HG03457 (cell line): ENCODE data around the gene RTL3.

Source experiments
- ATAC-seq: cut with Tn5 transposase; IDR thresholded peaks from one replicate; pipeline ENCODE4 v1.9.1; 2021; ENCODE audit warnings: moderate number of reproducible peaks; ENCODE audit not compliant: unreplicated experiment

The RTL3 gene

DNA sequence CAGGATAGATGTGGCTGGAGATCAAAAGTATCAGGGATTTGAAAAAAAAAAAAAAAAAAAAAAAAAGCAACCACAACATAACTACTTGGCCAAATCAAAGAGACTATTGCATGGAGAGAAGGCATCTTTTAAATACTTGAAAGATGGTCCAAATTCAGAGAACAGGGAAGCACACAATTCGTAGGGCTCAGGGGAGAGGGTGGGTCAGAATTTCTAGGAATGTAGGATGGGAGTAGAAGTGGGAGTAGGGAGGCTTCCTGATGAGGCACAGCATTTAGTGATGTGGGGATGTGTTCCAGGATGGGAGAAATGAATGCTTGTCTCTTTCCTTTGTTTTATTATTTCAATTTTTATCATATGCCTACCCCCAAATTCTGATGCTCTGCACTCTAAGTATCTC is 36.3 kb downstream of the RTL3 start:
- ATAC-seq, result no peak

DNA sequence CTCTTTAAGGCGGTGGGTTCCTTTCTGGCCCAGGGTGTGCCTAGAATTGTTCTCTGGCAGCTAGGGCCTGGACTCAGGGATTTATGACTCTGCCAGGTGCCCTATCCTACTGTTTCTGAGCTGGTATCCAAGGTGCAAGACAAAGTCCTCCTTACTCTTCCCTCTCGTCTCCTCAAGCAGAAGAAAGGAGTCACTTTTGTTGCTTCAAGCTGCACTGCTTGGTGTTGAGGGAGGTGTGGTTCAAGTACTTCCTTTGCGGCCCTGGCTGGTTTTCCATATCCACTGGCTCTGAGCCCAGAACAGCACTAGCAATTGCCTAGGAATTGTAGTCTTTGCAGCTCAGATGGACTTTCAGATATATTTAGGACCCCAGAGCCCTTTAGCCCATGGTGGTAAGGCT is 39.3 kb downstream of the RTL3 start:
- ATAC-seq, result no peak

DNA sequence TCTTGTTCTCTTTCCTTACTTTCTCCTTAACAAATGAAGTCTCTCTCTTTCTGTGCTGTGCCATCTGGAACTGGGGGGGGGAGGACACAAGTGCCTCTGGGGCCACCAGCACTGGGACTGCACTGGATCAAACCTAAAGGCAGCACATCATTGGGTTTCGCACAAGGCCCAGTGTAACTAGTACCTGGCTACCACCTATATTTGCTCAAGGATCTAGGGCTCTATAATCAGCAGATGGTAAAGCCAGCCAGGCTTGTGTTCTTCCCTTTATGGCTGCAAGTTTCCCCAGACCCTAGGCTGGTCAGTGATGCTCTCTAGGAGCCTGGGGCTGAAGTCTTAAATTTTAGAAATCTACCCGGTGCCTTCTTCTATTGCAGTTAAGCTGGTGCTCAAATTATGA is 40.1 kb downstream of the RTL3 start:
- no peak for ATAC-seq

DNA sequence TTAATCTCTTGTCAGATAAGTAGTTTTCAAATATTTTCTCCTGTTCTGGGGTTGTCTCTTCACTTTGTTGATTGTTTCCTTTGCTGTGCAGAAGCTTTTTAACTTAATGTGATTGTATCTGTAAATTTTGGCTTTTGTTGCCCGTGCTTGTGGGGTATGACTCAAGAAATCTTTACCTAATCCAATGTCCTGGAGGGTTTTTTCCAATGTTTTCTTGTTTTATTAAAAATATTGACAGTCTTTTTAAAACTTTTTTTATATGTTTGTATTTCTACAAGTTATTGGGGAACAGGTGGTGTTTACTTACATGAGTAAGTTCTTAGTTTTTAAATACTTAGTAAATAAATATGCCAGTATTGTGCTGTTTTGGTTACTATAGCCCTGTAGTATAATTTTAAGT is 44.9 kb downstream of the RTL3 start:
- no peak for ATAC-seq
